ENCODE results near the gene ZMYM4. TPM values are rescaled to one million over a fixed set of nuclear protein-coding genes. Genes with fewer than 3 reads are reported as not detected.

The ZMYM4 gene
- polyA plus RNA-seq, 1 donor (not counting 4 experiments of a cell fraction or from before 2014, with no cell fraction given) = 24.8 TPM

DNA sequence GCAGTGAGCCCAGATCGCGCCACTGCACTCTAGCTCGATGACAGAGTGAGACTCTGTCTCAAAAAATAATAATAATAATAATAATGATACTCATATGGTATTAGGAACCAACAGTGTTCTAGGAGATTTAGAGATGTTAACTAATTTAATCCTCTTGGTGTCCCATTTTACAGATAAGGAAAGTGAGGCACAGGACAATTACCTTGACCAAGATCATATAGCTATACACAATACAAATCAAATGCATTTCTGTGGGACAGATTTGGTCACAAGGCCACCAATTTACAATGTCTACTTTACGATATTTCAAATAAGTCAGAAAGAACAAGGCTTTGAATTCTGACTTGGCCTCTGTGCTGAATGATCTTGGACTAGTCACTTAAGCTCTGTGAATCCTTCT is 2.2 kb upstream of the ZMYM4 start:
- Histone ChIP-seq H3K4me3 (ENCODE audit: control insufficient read depth in 2 of 3, extremely low read depth in 1 of 3, insufficient read depth in 2 of 3, low read depth in 1 of 3, low read length in 3 of 3) (no peak overlapping the region), H3K4me2 (ENCODE audit: control insufficient read depth, extremely low read depth, insufficient read depth, low read depth, low read length) (no peak overlapping the region), H3K27me3 (ENCODE audit: control insufficient read depth, extremely low read depth, insufficient read depth, low read length) (no peaks in the 10 kb centered on the region), H3K9ac (ENCODE audit: control insufficient read depth, extremely low read depth, insufficient read depth, low read length) (no peak overlapping the region), H3K9me1 (ENCODE audit: control insufficient read depth, extremely low read depth, insufficient read depth, low read length) (no peaks in the 10 kb centered on the region), H2AFZ (ENCODE audit: control insufficient read depth, low read length) (no peak overlapping the region), H3K4me1 (ENCODE audit: control insufficient read depth, extremely low read depth, insufficient read depth, low read length) (peaks cover 20% of the 10 kb centered on the region), H3K36me3 (ENCODE audit: control insufficient read depth in 2 of 2, extremely low read depth in 1 of 2, insufficient read depth in 2 of 2, low read length in 2 of 2) (no peaks in the 10 kb centered on the region), H3K79me2 (ENCODE audit: control insufficient read depth, insufficient read depth, low read length) (peaks cover 25% of the 10 kb centered on the region), H3K27ac (ENCODE audit: control insufficient read depth, insufficient read depth, low read length) (no peak overlapping the region), H4K20me1 (ENCODE audit: control insufficient read depth, extremely low read depth, insufficient read depth, low read length) (no peaks in the 10 kb centered on the region), H3K9me3 (ENCODE audit: control insufficient read depth, low read depth, low read length) (no peaks in the 10 kb centered on the region)
- no peak for DNase-seq (ENCODE audit: low read depth, low spot score)
- no peak for FAIRE-seq
- dilution Hi-C loops (cut with MboI; ENCODE audit: extremely low pct_ligation_motif_present, low sequenced_read_pairs) = no loop called here
- no peak for TF ChIP-seq EZH2 (IDR thresholded peaks at IDR 0.05; ENCODE audit: low read length)
- TF ChIP-seq, protein P1, sequence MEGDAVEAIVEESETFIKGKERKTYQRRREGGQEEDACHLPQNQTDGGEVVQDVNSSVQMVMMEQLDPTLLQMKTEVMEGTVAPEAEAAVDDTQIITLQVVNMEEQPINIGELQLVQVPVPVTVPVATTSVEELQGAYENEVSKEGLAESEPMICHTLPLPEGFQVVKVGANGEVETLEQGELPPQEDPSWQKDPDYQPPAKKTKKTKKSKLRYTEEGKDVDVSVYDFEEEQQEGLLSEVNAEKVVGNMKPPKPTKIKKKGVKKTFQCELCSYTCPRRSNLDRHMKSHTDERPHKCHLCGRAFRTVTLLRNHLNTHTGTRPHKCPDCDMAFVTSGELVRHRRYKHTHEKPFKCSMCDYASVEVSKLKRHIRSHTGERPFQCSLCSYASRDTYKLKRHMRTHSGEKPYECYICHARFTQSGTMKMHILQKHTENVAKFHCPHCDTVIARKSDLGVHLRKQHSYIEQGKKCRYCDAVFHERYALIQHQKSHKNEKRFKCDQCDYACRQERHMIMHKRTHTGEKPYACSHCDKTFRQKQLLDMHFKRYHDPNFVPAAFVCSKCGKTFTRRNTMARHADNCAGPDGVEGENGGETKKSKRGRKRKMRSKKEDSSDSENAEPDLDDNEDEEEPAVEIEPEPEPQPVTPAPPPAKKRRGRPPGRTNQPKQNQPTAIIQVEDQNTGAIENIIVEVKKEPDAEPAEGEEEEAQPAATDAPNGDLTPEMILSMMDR (optimal IDR thresholded peaks at IDR 0.05 in 1 of 3, IDR thresholded peaks at IDR 0.05 in 1 of 3, conservative IDR thresholded peaks at IDR 0.05 in 1 of 3; ENCODE audit: extremely low read depth in 1 of 3, insufficient read depth in 2 of 3, low read length in 3 of 3) = no peak

DNA sequence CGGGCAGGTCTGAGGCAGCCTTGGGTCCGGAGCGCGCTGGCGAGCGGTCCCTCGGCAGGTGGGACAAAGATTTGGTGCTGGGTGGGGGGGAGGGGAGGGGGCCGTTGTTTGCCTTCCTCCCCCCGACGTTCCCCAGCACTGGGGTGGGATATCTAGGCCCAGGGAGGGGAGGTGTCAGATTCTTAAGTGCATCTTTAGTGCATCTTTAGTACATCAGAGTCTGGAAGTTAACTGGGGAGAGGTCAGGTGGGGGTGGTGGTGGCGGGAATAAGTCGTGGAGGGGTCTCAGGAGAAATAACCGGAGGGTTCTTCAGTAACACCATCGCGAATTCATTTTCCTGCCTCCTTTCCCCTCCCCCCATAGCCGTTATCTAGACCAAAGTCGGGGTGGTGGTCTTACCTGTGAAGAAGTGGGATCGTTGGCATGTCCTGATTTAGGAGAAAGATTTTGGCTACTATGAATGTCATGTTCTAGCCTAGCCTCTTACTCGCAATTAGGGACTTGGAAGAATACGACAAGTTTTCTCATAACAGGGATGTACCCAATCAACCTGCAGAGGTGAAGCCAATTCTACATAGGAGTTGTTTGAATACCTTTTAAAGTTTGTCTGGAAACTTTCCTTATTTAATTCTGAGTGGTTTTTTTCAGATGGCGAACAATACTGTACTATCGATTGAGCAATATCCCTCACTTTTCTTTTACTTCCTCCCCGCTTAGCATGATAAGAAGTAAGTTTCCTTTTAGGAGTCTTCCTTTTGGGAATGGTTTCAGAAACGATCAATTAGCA is 886 bp downstream of the ZMYM4 start:
- Histone ChIP-seq H3K4me2 (ENCODE audit: control insufficient read depth, extremely low read depth, insufficient read depth, low read depth, low read length) (peak overlapping the region; percentile 95), H3K36me3 (ENCODE audit: control insufficient read depth in 2 of 2, extremely low read depth in 1 of 2, insufficient read depth in 2 of 2, low read length in 2 of 2) (no peaks in the 10 kb centered on the region), H3K9me1 (ENCODE audit: control insufficient read depth, extremely low read depth, insufficient read depth, low read length) (no peaks in the 10 kb centered on the region), H3K9me3 (ENCODE audit: control insufficient read depth, low read depth, low read length) (no peaks in the 10 kb centered on the region), H2AFZ (ENCODE audit: control insufficient read depth, low read length) (peak overlapping the region; percentile 60), H4K20me1 (ENCODE audit: control insufficient read depth, extremely low read depth, insufficient read depth, low read length) (no peaks in the 10 kb centered on the region), H3K4me1 (ENCODE audit: control insufficient read depth, extremely low read depth, insufficient read depth, low read length) (peaks cover 20% of the 10 kb centered on the region), H3K27me3 (ENCODE audit: control insufficient read depth, extremely low read depth, insufficient read depth, low read length) (no peaks in the 10 kb centered on the region), H3K27ac (ENCODE audit: control insufficient read depth, insufficient read depth, low read length) (peak overlapping the region; percentile 63), H3K4me3 (ENCODE audit: control insufficient read depth in 2 of 3, extremely low read depth in 1 of 3, insufficient read depth in 2 of 3, low read depth in 1 of 3, low read length in 3 of 3) (peak overlapping the region; percentile 82 to 92 (median 91)), H3K9ac (ENCODE audit: control insufficient read depth, extremely low read depth, insufficient read depth, low read length) (peak overlapping the region; percentile 82), H3K79me2 (ENCODE audit: control insufficient read depth, insufficient read depth, low read length) (peaks cover 53% of the 10 kb centered on the region)
- no peak for FAIRE-seq
- dilution Hi-C loops (cut with MboI; ENCODE audit: extremely low pct_ligation_motif_present, low sequenced_read_pairs) = no loop called here
- TF ChIP-seq EZH2 (IDR thresholded peaks at IDR 0.05; ENCODE audit: low read length) = no peak
- TF ChIP-seq, protein P1 (optimal IDR thresholded peaks at IDR 0.05 in 1 of 3, IDR thresholded peaks at IDR 0.05 in 1 of 3, conservative IDR thresholded peaks at IDR 0.05 in 1 of 3; ENCODE audit: extremely low read depth in 1 of 3, insufficient read depth in 2 of 3, low read length in 3 of 3) = no peak
- DNase-seq (ENCODE audit: low read depth, low spot score) = no peak
